GM21737 (cell line): ENCODE results near the gene MAJIN.
"Not testable (repeated sequence)": the region's sequence is repeated elsewhere in the genome, so short reads cannot be mapped to it uniquely, and the experiment has no call there.

Experiments
- ATAC-seq: cut with Tn5 transposase; IDR thresholded peaks from one replicate; pipeline ENCODE4 v1.9.1; 2021; ENCODE audit warnings: mild to moderate bottlenecking, moderate library complexity; ENCODE audit not compliant: unreplicated experiment

The MAJIN gene

GRCh38 chr11:64971421-64972233 is at the start of gene MAJIN:
Gene MAJIN, minus strand, starts transcription at chr11:64972108. Its CDS starts 12,703 bp downstream, at chr11:64959405.
- ATAC-seq, result no peak

- no peak for ATAC-seq
Observed at GRCh38 chr11:65021509-65021908, 49.6 kb upstream of the MAJIN start.

GRCh38 chr11:65021003-65021402 is 49.1 kb upstream of the MAJIN start:
- no peak for ATAC-seq

- ATAC-seq, result no peak
Observed at GRCh38 chr11:65019824-65020223, 47.9 kb upstream of the MAJIN start.

- ATAC-seq, result no peak
Observed at GRCh38 chr11:65017937-65018336, 46.0 kb upstream of the MAJIN start.

- no peak for ATAC-seq
Observed at GRCh38 chr11:65016705-65017104, 44.8 kb upstream of the MAJIN start.

- no peak for ATAC-seq
Observed at GRCh38 chr11:65014726-65015227, 42.9 kb upstream of the MAJIN start.

- ATAC-seq, result peak; percentile 64
Observed at GRCh38 chr11:65013888-65014725, 42.2 kb upstream of the MAJIN start, which contains the start of gene ARL2. Gene ARL2, plus strand, starts transcription at chr11:65014160. Its CDS starts 48 bp downstream, at chr11:65014208.

- ATAC-seq, result peak; percentile 83
Observed at GRCh38 chr11:65013130-65013887, 41.4 kb upstream of the MAJIN start.

- no peak for ATAC-seq
Observed at GRCh38 chr11:65008873-65009272, 37.0 kb upstream of the MAJIN start.

GRCh38 chr11:65008016-65008415 is 36.1 kb upstream of the MAJIN start:
- no peak for ATAC-seq

- not testable (repeated sequence) for ATAC-seq
Observed at GRCh38 chr11:65003968-65004367, 32.1 kb upstream of the MAJIN start.

- no peak for ATAC-seq
Observed at GRCh38 chr11:65003282-65003681, 31.4 kb upstream of the MAJIN start.

GRCh38 chr11:65002706-65003105 is 30.8 kb upstream of the MAJIN start:
- no peak for ATAC-seq

GRCh38 chr11:64999478-64999877 is 27.6 kb upstream of the MAJIN start:
- ATAC-seq, result no peak

GRCh38 chr11:64998690-64999431 is 27.0 kb upstream of the MAJIN start:
- no peak for ATAC-seq

- ATAC-seq, result no peak
Observed at GRCh38 chr11:64998141-64998540, 26.2 kb upstream of the MAJIN start.

GRCh38 chr11:64996710-64997380 is 24.9 kb upstream of the MAJIN start, which contains the start of gene BATF2:
Gene BATF2, minus strand, starts transcription at chr11:64996971. Its CDS starts 57 bp downstream, at chr11:64996914.
- ATAC-seq, result no peak

GRCh38 chr11:64996327-64996709 is 24.4 kb upstream of the MAJIN start:
- ATAC-seq, result no peak

GRCh38 chr11:64994318-64994717 is 22.4 kb upstream of the MAJIN start:
- ATAC-seq, result no peak
